H1 (cell line): Measurements from ENCODE around the gene HOXB8. TPM values are rescaled to one million over a fixed set of nuclear protein-coding genes. Genes with fewer than 3 reads are reported as not detected.

ENCODE experiments used
- CTCF ChIA-PET: fragments of 300-600 bp; sonication (Branson Sonifier 250); formaldehyde crosslinking; loops from one replicate; lab custom pipeline; 2021; ENCODE audit not compliant: partially characterized antibody; lab: Charles Lee
- POLR2A ChIA-PET: fragments of 300-600 bp; sonication (Branson Sonifier 250); formaldehyde crosslinking; loops from one replicate; lab custom pipeline; 2021; ENCODE audit warnings: inconsistent platforms; ENCODE audit not compliant: partially characterized antibody; lab: Charles Lee
- DNase-seq, 2 experiments: peaks; one replicate each; pipeline versions ENCODE4 v3.0.0 to v3.0.0-alpha.2; 2010 to 2022; ENCODE audit warnings: low spot score in 2 of 2, low read depth in 1 of 2, mixed read lengths in 1 of 2
- FAIRE-seq: peaks from 2 replicates; lab custom pipeline; 2011; peaks lifted over from hg19 to GRCh38; lab: Jason Lieb, UNC
- H2AFZ ChIP-seq: 2 replicates; pipeline ENCODE4 v1.8.1; 2012; ENCODE audit warnings: low read length, inconsistent platforms
- H2AK5ac ChIP-seq: 2 replicates; pipeline ENCODE4 v1.6.1; 2013; ENCODE audit warnings: low read depth, low read length
- H2BK120ac ChIP-seq: replicated peaks from 2 replicates; pipeline ENCODE3; 2013; ENCODE audit warnings: low read depth, low read length, inconsistent platforms
- H2BK12ac ChIP-seq: 2 replicates; pipeline ENCODE4 v1.6.1; 2013; ENCODE audit warnings: low read depth, low read length
- H2BK15ac ChIP-seq: 2 replicates; pipeline ENCODE4 v1.6.1; 2013; ENCODE audit warnings: low read length
- H2BK20ac ChIP-seq: 2 replicates; pipeline ENCODE4 v1.6.1; 2013; ENCODE audit warnings: low read length
- H2BK5ac ChIP-seq: 2 replicates; pipeline ENCODE4 v1.6.1; 2013; ENCODE audit warnings: low read depth, low read length
- H3K14ac ChIP-seq: 2 replicates; pipeline ENCODE4 v1.6.1; 2013; ENCODE audit warnings: inconsistent platforms; ENCODE audit not compliant: insufficient read length
- H3K18ac ChIP-seq: 2 replicates; pipeline ENCODE4 v1.6.1; 2013; ENCODE audit warnings: low read length; ENCODE audit errors: extremely low read depth
- H3K23ac ChIP-seq: 2 replicates; pipeline ENCODE4 v1.6.1; 2013; ENCODE audit warnings: inconsistent platforms; ENCODE audit not compliant: insufficient read length
- H3K23me2 ChIP-seq: 2 replicates; pipeline ENCODE4 v1.6.1; 2013; ENCODE audit warnings: low read depth, low read length
- H3K27ac ChIP-seq: 2 replicates; pipeline ENCODE4 v1.6.1; 2011; ENCODE audit warnings: low read depth, low read length, inconsistent platforms
- H3K27me3 ChIP-seq, 4 experiments: replicated peaks in 1 of 4; 1 replicate in 1 of 4; 2 replicates in 3 of 4; pipeline versions ENCODE4 v1.6.1 to v1.8.1; 2011 to 2013; ENCODE audit warnings: low read length in 3 of 4, mild to moderate bottlenecking in 3 of 4, inconsistent platforms in 2 of 4, mixed read lengths in 2 of 4, moderate library complexity in 1 of 4; ENCODE audit not compliant: control insufficient read depth in 3 of 4, insufficient read depth in 3 of 4; ENCODE audit errors: extremely low read depth in 1 of 4
- H3K36me3 ChIP-seq, 4 experiments: 2 replicates each; pipeline versions ENCODE4 v1.6.1 to v1.8.1; 2011 to 2013; ENCODE audit warnings: mild to moderate bottlenecking in 4 of 4, low read length in 3 of 4, moderate library complexity in 2 of 4, control low read depth in 1 of 4, inconsistent platforms in 1 of 4; ENCODE audit not compliant: insufficient read depth in 4 of 4, control insufficient read depth in 2 of 4
- H3K4ac ChIP-seq: replicated peaks from 2 replicates; pipeline ENCODE3; 2013; ENCODE audit warnings: low read length, low read depth, mixed read lengths, inconsistent platforms; ENCODE audit not compliant: insufficient read length
- H3K4me1 ChIP-seq, 4 experiments: replicated peaks in 1 of 4; 1 replicate in 1 of 4; 2 replicates in 3 of 4; pipeline versions ENCODE4 v1.6.1 to v1.8.1; 2011 to 2013; ENCODE audit warnings: low read length in 3 of 4, inconsistent platforms in 2 of 4, mixed read lengths in 1 of 4; ENCODE audit not compliant: insufficient read depth in 4 of 4, control insufficient read depth in 3 of 4
- H3K4me2 ChIP-seq, 2 experiments: 2 replicates each; pipeline versions ENCODE4 v1.6.1 to v1.8.1; 2011 to 2013; ENCODE audit warnings: low read depth in 2 of 2, low read length in 2 of 2, control low read depth in 1 of 2, inconsistent platforms in 1 of 2, mild to moderate bottlenecking in 1 of 2; ENCODE audit not compliant: insufficient read depth in 1 of 2
- H3K4me3 ChIP-seq, 4 experiments: fragments of 200-600, 300-600 bp in 1 of 4; sonication (generic), shearing (Covaris generic), sonication (Bioruptor Twin) in 1 of 4; 2 replicates each; pipeline versions ENCODE4 v1.5.1 to v1.8.1; 2011 to 2016; ENCODE audit warnings: low read length in 4 of 4, low read depth in 3 of 4, control low read depth in 2 of 4, inconsistent platforms in 2 of 4, mild to moderate bottlenecking in 2 of 4, mixed read lengths in 1 of 4, moderate library complexity in 1 of 4; ENCODE audit not compliant: insufficient read depth in 2 of 4; ENCODE audit errors: extremely low read depth in 1 of 4
- H3K56ac ChIP-seq: replicated peaks from 2 replicates; pipeline ENCODE3; 2013; ENCODE audit warnings: low read depth, mild to moderate bottlenecking, mixed read lengths, low read length, inconsistent platforms; ENCODE audit not compliant: insufficient read length
- H3K79me1 ChIP-seq: 2 replicates; pipeline ENCODE4 v1.6.1; 2013; ENCODE audit warnings: low read depth, low read length, control low read depth
- H3K79me2 ChIP-seq, 2 experiments: 2 replicates each; pipeline versions ENCODE4 v1.6.1 to v1.8.1; 2012 to 2013; ENCODE audit warnings: low read length in 2 of 2, mild to moderate bottlenecking in 2 of 2, inconsistent platforms in 1 of 2; ENCODE audit not compliant: insufficient read depth in 2 of 2, control insufficient read depth in 1 of 2
- H3K9ac ChIP-seq, 4 experiments: replicated peaks in 1 of 4; 1 replicate in 1 of 4; 2 replicates in 3 of 4; pipeline versions ENCODE4 v1.6.1 to v1.8.1; 2011 to 2013; ENCODE audit warnings: low read depth in 3 of 4, low read length in 3 of 4, control low read depth in 2 of 4, mild to moderate bottlenecking in 2 of 4, moderate library complexity in 2 of 4, inconsistent platforms in 1 of 4; ENCODE audit errors: extremely low read depth in 1 of 4
- H3K9me3 ChIP-seq, 2 experiments: 2 replicates each; pipeline versions ENCODE4 v1.6.1 to v1.8.1; 2012 to 2013; ENCODE audit warnings: mild to moderate bottlenecking in 2 of 2, moderate library complexity in 2 of 2, control low read depth in 1 of 2, inconsistent platforms in 1 of 2, low read depth in 1 of 2, low read length in 1 of 2, mixed read lengths in 1 of 2; ENCODE audit not compliant: insufficient read depth in 2 of 2
- H4K20me1 ChIP-seq, 2 experiments: replicated peaks in 1 of 2; 2 replicates each; pipeline versions ENCODE3 to v1.8.1; 2011 to 2013; ENCODE audit warnings: inconsistent platforms in 2 of 2, low read length in 2 of 2, mild to moderate bottlenecking in 1 of 2; ENCODE audit not compliant: insufficient read depth in 2 of 2, control insufficient read depth in 1 of 2
- H4K5ac ChIP-seq: 2 replicates; pipeline ENCODE4 v1.6.1; 2013; ENCODE audit warnings: low read length, low read depth, mixed read lengths, inconsistent platforms; ENCODE audit not compliant: insufficient read length
- H4K8ac ChIP-seq: 2 replicates; pipeline ENCODE4 v1.8.0; 2013; ENCODE audit warnings: mild to moderate bottlenecking, moderate library complexity, low read length, inconsistent platforms; ENCODE audit not compliant: insufficient read depth; ENCODE audit errors: extremely low read depth
- H4K91ac ChIP-seq: replicated peaks from 2 replicates; pipeline ENCODE3; 2013; ENCODE audit warnings: low read length, mixed read lengths, inconsistent platforms; ENCODE audit not compliant: insufficient read length
- CBX8 ChIP-seq: fragments of 300-800, 300-1000 bp; sonication (generic); IDR thresholded peaks from 2 replicates; pipeline ENCODE4 v1.7.1; 2016; ENCODE audit warnings: low read depth, low read length, borderline replicate concordance
- EZH2 ChIP-seq: fragments of 200-600 bp; sonication (generic); IDR thresholded peaks from 2 replicates; pipeline ENCODE4 v1.7.1; 2012; ENCODE audit warnings: low read depth, mild to moderate bottlenecking, moderate library complexity, low read length, inconsistent platforms; ENCODE audit not compliant: severe bottlenecking
- GABPA ChIP-seq: IDR thresholded peaks from 2 replicates; pipeline ENCODE4 v1.6.1; 2011; ENCODE audit warnings: mild to moderate bottlenecking, low read length, moderate library complexity, borderline replicate concordance; ENCODE audit not compliant: insufficient read depth
- JUND ChIP-seq: IDR thresholded peaks from 2 replicates; pipeline ENCODE4 v1.6.1; 2011; ENCODE audit warnings: mild to moderate bottlenecking, improper control_type of control experiment, low read length
- MAFK ChIP-seq: IDR thresholded peaks from 2 replicates; pipeline ENCODE4 v1.6.1; 2012; ENCODE audit warnings: low read depth, mild to moderate bottlenecking, improper control_type of control experiment, low read length
- PHF8 ChIP-seq: fragments of 200-600 bp; sonication (generic); conservative IDR thresholded peaks from 2 replicates; pipeline ENCODE4 v1.7.1; 2012; ENCODE audit warnings: low read depth, mild to moderate bottlenecking, inconsistent platforms, low read length, moderate library complexity
- POLR2A ChIP-seq, 2 experiments: IDR thresholded peaks; 1 replicate in 1 of 2; 2 replicates in 1 of 2; pipeline ENCODE4 v1.6.1; 2011; ENCODE audit warnings: low read depth in 2 of 2, low read length in 2 of 2, mild to moderate bottlenecking in 2 of 2; ENCODE audit errors: control extremely low read depth in 1 of 2
- POLR2AphosphoS5 ChIP-seq: IDR thresholded peaks from 2 replicates; pipeline ENCODE4 v1.6.1; 2011; ENCODE audit warnings: low read depth, low read length
- SRF ChIP-seq: IDR thresholded peaks from 2 replicates; pipeline ENCODE4 v1.6.1; 2011; ENCODE audit warnings: mild to moderate bottlenecking, low read depth, low read length, moderate library complexity
- YY1 ChIP-seq: IDR thresholded peaks from 2 replicates; pipeline ENCODE4 v1.6.1; 2011; ENCODE audit warnings: low read depth, mild to moderate bottlenecking, low read length
- WGBS, 2 experiments: shearing (Covaris generic) in 1 of 2; methylation state at CpG; one replicate each; pipeline versions ENCODE4 v1.1.6 to v1.1.7; 2013 to 2015; ENCODE audit warnings: low lambda C conversion rate in 2 of 2, mixed read lengths in 2 of 2, inconsistent platforms in 1 of 2, low coverage in 1 of 2, missing lambda C conversion rate in 1 of 2; ENCODE audit not compliant: insufficient replicate concordance in 2 of 2, insufficient coverage in 1 of 2, insufficient read length in 1 of 2; ENCODE audit errors: extremely low coverage in 1 of 2, missing lambda C conversion rate in 1 of 2; 5-methylcytosine and 5-hydroxymethylcytosine counted together
- polyA plus RNA-seq, 7 experiments: library from polyadenylated mRNA; depleted of rRNA in 3 of 7; stranded (reverse) in 5 of 7; unstranded in 2 of 7; fragments of >200 nt in 5 of 7; fragments of 200-250 nt in 2 of 7; gene quantifications; 1 replicate in 5 of 7; 2 replicates in 1 of 7; 4 replicates in 1 of 7; pipeline versions ENCODE4 v1.2.1 to v1.2.3, GENCODE V29; 2011 to 2013; ENCODE audit warnings: missing spikeins in 2 of 7, mixed read lengths in 2 of 7
- total RNA-seq: library from RNA; stranded (reverse); fragmentation: NEBNext Ultra II Directional; extraction: Animal tissue kit (Norgen Biotek cat#: 25700); gene quantifications from 2 replicates; pipeline ENCODE4 v1.2.1, GENCODE V29; 2021
- TF ChIP-seq, protein P1 (sequence below): IDR thresholded peaks from 2 replicates; pipeline ENCODE4 v1.6.1; 2011; ENCODE audit warnings: low read depth, mild to moderate bottlenecking, low read length; ENCODE audit not compliant: insufficient read depth

HOXB8 gene
- total and polyA plus RNA-seq, 2 of the 8 experiments (the other 6 are each of a cell fraction or from before 2014, with no cell fraction given) = not detected

DNA sequence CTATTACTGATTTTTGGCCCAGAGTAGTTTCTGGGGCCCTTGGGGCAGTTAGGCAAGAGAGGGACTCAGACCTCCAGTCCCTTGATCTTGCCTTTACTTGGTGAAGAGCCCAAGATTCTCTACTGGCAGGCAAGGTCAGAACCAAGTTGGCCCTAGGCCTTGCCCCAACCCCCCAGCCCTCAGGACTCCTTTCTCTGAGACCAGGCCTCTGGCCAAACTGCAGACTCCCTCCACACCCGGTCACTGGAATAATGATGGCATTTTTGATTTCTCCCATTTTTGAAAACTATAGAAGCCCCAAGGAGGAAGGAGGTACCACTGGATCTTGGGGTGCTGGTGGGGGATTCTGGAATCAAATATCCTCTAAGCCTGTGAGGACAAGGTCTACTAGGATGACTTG is 29.1 kb upstream of the HOXB8 start:
- Histone ChIP-seq H2AFZ (no peak overlapping the region), H3K14ac (no peak overlapping the region), H3K9me3 (no peaks in the 10 kb centered on the region), H3K23me2 (peaks cover 3% of the 10 kb centered on the region; the same call in 1 of the 2 replicates), H4K91ac (no peak overlapping the region), H3K79me2 (no peaks in the 10 kb centered on the region), H4K20me1 (peaks cover 6 to 28% of the 10 kb centered on the region in 2 experiments), H2BK5ac (no peak overlapping the region), H4K8ac (no peak overlapping the region), H3K27ac (no peak overlapping the region), H3K79me1 (no peaks in the 10 kb centered on the region), H3K36me3 (peaks cover 0 to 10% (median 0%) of the 10 kb centered on the region in 4 experiments; a peak in 1 of 8 replicates), H3K4ac (no peak overlapping the region), H2BK15ac (no peak overlapping the region), H3K18ac (no peak overlapping the region), H3K4me3 (no peak overlapping the region), H2AK5ac (no peak overlapping the region), H3K9ac (no peak overlapping the region), H2BK20ac (no peak overlapping the region), H3K4me1 (peaks cover 0 to 14% (median 9%) of the 10 kb centered on the region in 4 experiments; a peak in 5 of 7 replicates), H3K56ac (no peak overlapping the region), H3K23ac (no peak overlapping the region), H2BK120ac (no peak overlapping the region), H3K27me3 (peaks cover 95 to 100% (median 99%) of the 10 kb centered on the region in 4 experiments), H2BK12ac (no peak overlapping the region), H3K4me2 (no peak overlapping the region), H4K5ac (no peak overlapping the region)
- ChIA-PET CTCF (interaction anchor here (0.6 to 2.5 kb wide), 7 partner anchors 8 to 771 kb away, joined by 3 to 10 read pairs (median 5); no protein-coding TSS in a partner anchor), POLR2A (interaction anchor here (0.6 kb wide), 1 partner anchor 169 kb away, joined by 5 read pairs; no protein-coding TSS in a partner anchor)
- FAIRE-seq = no peak
- no peak for DNase-seq
- 86% methylated on average over 1 of the region's 1 CpG; no CpG with 5 or more reads in 1 of the 2 experiments for WGBS, 2 experiments
- TF ChIP-seq PHF8 = no peak
- no peak for TF ChIP-seq POLR2AphosphoS5
- no peak; the same call in 1 of the 2 replicates for TF ChIP-seq CBX8
- no peak for TF ChIP-seq GABPA
- TF ChIP-seq MAFK = no peak
- TF ChIP-seq, protein P1, sequence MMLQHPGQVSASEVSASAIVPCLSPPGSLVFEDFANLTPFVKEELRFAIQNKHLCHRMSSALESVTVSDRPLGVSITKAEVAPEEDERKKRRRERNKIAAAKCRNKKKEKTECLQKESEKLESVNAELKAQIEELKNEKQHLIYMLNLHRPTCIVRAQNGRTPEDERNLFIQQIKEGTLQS = no peak
- TF ChIP-seq JUND = no peak
- TF ChIP-seq YY1 = no peak
- no peak for TF ChIP-seq POLR2A (IDR thresholded peaks at IDR 0.05; ENCODE audit: control extremely low read depth in 1 of 2, low read depth in 2 of 2, low read length in 2 of 2)
- TF ChIP-seq EZH2 = no peak
- TF ChIP-seq SRF = no peak
